Parathyroid adenoma (tissue), 2 donors: ENCODE measurements around the gene PDE4D.

Experiments used
- H2AFZ ChIP-seq: fragments of 300-600 bp; sonication (generic); one replicate; pipeline ENCODE4 v1.7.0; 2017; ENCODE audit warnings: antibody characterized with exemption, mild to moderate bottlenecking
- H3K27ac ChIP-seq: fragments of 300-600 bp; sonication (generic); one replicate; pipeline ENCODE4 v1.7.0; 2017
- H3K27me3 ChIP-seq: fragments of 300-600 bp; sonication (generic); one replicate; pipeline ENCODE4 v1.7.0; 2017; ENCODE audit warnings: low read length; ENCODE audit not compliant: control insufficient read depth, insufficient read depth
- H3K36me3 ChIP-seq: fragments of 300-600 bp; sonication (generic); one replicate; pipeline ENCODE4 v1.7.0; 2017; ENCODE audit warnings: low read length; ENCODE audit not compliant: control insufficient read depth, insufficient read depth
- H3K4me1 ChIP-seq: fragments of 300-600 bp; sonication (generic); one replicate; pipeline ENCODE4 v1.7.0; 2017; ENCODE audit warnings: control low read depth
- H3K4me2 ChIP-seq: fragments of 300-600 bp; sonication (generic); one replicate; pipeline ENCODE4 v1.7.0; 2017; ENCODE audit warnings: low read length
- H3K4me3 ChIP-seq: fragments of 300-600 bp; sonication (generic); one replicate; pipeline ENCODE4 v1.7.0; 2017; ENCODE audit warnings: low read depth, low read length
- H3K79me2 ChIP-seq: fragments of 300-600 bp; sonication (generic); one replicate; pipeline ENCODE4 v1.7.0; 2017; ENCODE audit warnings: control low read depth
- H3K9ac ChIP-seq: fragments of 300-600 bp; sonication (generic); one replicate; pipeline ENCODE4 v1.7.0; 2017; ENCODE audit warnings: mild to moderate bottlenecking
- H3K9me3 ChIP-seq: fragments of 300-600 bp; sonication (generic); one replicate; pipeline ENCODE4 v1.7.0; 2017; ENCODE audit warnings: low read length; ENCODE audit not compliant: control insufficient read depth
- TF ChIP-seq, protein P1 (sequence below): fragments of 300-600 bp; sonication (generic); IDR thresholded peaks from one replicate; pipeline ENCODE4 v1.7.0; 2017; ENCODE audit warnings: antibody characterized with exemption, mild to moderate bottlenecking
- donor health status: primary hyperparathyroidism.

PDE4D gene

DNA sequence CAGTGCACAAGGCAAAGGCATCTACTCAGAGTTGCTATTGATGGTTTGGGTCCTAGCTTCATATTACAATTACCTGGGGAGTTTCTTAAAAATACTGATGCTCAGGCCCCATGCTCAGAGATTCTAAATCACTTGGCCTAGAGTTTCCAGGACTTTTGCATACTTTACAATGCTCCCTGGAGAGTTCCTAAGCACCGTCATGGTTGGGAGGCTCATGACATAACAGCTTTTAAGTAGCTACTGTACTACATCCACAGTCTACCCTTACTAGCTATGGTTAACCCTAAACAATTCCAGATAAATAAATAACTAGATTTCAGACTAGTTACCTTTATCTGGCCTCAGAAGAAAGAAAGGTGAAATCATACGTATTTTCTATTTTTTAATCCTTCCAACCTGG is 414.4 kb downstream of the PDE4D start:
- H3K4me2 ChIP-seq = no peak overlapping the region
- H3K4me1 ChIP-seq = no peaks in the 10 kb centered on the region
- H3K27ac ChIP-seq = no peak overlapping the region
- TF ChIP-seq, protein P1, sequence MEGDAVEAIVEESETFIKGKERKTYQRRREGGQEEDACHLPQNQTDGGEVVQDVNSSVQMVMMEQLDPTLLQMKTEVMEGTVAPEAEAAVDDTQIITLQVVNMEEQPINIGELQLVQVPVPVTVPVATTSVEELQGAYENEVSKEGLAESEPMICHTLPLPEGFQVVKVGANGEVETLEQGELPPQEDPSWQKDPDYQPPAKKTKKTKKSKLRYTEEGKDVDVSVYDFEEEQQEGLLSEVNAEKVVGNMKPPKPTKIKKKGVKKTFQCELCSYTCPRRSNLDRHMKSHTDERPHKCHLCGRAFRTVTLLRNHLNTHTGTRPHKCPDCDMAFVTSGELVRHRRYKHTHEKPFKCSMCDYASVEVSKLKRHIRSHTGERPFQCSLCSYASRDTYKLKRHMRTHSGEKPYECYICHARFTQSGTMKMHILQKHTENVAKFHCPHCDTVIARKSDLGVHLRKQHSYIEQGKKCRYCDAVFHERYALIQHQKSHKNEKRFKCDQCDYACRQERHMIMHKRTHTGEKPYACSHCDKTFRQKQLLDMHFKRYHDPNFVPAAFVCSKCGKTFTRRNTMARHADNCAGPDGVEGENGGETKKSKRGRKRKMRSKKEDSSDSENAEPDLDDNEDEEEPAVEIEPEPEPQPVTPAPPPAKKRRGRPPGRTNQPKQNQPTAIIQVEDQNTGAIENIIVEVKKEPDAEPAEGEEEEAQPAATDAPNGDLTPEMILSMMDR = no peak
- no peaks in the 10 kb centered on the region for H3K79me2 ChIP-seq
- no peaks in the 10 kb centered on the region for H3K9me3 ChIP-seq
- no peaks in the 10 kb centered on the region for H3K27me3 ChIP-seq
- H3K36me3 ChIP-seq = no peaks in the 10 kb centered on the region
- no peak overlapping the region for H3K4me3 ChIP-seq
- H3K9ac ChIP-seq = no peak overlapping the region
- no peak overlapping the region for H2AFZ ChIP-seq

DNA sequence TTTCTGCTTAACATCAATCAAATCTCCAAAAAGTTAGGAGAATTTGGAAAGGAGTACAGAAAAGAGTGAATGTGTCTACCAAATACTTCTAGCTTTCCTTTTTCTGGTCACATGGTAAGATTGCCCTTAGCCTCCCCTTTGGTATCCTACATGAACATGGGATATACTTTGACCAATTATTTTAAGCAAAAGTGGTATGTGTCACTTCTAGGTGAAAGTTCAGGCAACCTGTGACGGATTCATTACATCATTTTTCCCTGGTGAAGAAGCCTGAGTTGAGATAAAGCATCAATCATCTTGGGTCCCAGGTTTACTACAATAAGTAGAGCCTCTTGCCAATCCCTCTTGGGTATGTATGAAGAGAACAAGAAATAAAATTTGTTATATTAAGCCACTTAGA is 419.2 kb downstream of the PDE4D start:
- H3K27ac ChIP-seq = no peak overlapping the region
- no peak overlapping the region for H3K4me2 ChIP-seq
- H3K79me2 ChIP-seq = no peaks in the 10 kb centered on the region
- H3K4me3 ChIP-seq = no peak overlapping the region
- no peaks in the 10 kb centered on the region for H3K27me3 ChIP-seq
- H3K9me3 ChIP-seq = no peaks in the 10 kb centered on the region
- no peak overlapping the region for H3K9ac ChIP-seq
- H2AFZ ChIP-seq = no peak overlapping the region
- TF ChIP-seq, protein P1 = no peak
- H3K36me3 ChIP-seq = no peaks in the 10 kb centered on the region
- H3K4me1 ChIP-seq = no peaks in the 10 kb centered on the region

DNA sequence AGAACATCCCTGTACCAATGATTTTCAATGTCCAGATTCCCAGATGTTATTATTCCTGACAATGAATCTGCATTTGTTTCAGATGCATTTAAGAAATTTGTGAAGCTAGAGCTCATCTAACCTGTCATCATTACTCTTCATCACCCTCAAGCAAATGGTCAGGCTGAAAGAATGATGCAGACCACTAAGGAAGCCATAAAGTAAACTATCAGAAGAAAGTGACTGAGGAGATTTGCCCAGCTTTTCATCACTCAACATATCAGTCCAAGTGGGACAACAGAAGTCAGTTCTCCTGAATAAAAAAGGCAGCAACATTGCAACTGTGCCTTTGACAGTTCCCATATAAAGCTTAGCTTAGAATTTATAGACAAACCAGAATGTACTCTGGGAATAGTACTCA is 419.9 kb downstream of the PDE4D start:
- Histone ChIP-seq H3K4me3 (no peak overlapping the region), H3K9ac (no peak overlapping the region), H3K4me1 (no peaks in the 10 kb centered on the region), H3K9me3 (no peaks in the 10 kb centered on the region), H3K27ac (no peak overlapping the region), H3K79me2 (no peaks in the 10 kb centered on the region), H2AFZ (no peak overlapping the region), H3K27me3 (no peaks in the 10 kb centered on the region), H3K4me2 (no peak overlapping the region), H3K36me3 (no peaks in the 10 kb centered on the region)
- TF ChIP-seq, protein P1 = no peak

GRCh38 chr5:59471463-59471862 is 422.1 kb downstream of the PDE4D start:
- Histone ChIP-seq H3K4me1 (peaks cover 7% of the 10 kb centered on the region), H2AFZ (no peak overlapping the region), H3K4me3 (no peak overlapping the region), H3K9ac (no peak overlapping the region), H3K79me2 (no peaks in the 10 kb centered on the region), H3K27me3 (no peaks in the 10 kb centered on the region), H3K4me2 (no peak overlapping the region), H3K36me3 (no peaks in the 10 kb centered on the region), H3K27ac (no peak overlapping the region), H3K9me3 (no peaks in the 10 kb centered on the region)
- TF ChIP-seq, protein P1 = no peak

DNA sequence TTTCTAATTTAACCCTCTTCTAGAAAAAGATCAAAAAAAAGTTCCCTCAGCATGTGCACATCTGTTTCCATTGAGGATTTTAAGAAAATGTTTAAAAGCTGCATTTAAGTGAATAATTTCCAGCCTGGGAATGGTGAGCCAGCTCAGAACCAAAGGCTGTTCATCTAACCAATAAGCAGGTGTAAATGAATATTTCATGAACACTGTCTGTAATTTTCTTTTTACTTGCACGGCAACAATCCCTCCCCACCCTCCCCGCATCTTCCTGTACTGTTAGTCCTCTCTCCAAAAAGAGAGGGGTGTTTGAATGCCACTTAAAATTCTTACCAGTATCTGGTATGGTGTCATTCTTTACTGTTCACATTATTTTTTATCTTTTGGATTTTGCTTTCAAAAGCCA is 425.6 kb downstream of the PDE4D start:
- Histone ChIP-seq H3K4me1 (peaks cover 8% of the 10 kb centered on the region), H3K27ac (no peak overlapping the region), H3K9ac (no peak overlapping the region), H2AFZ (no peak overlapping the region), H3K27me3 (no peaks in the 10 kb centered on the region), H3K36me3 (no peaks in the 10 kb centered on the region), H3K9me3 (no peaks in the 10 kb centered on the region), H3K79me2 (no peaks in the 10 kb centered on the region), H3K4me2 (no peak overlapping the region), H3K4me3 (no peak overlapping the region)
- TF ChIP-seq, protein P1 = no peak
